Urinary bladder (tissue), 4 donors: ENCODE results near the gene TAF15. TPM values are rescaled to one million over a fixed set of nuclear protein-coding genes. Genes with fewer than 3 reads are reported as not detected.

ENCODE experiments used
- DNase-seq: peaks from one replicate; pipeline ENCODE4 v3.0.0-alpha.2; 2015; ENCODE audit errors: extremely low spot score
- H3K27ac ChIP-seq: one replicate; pipeline ENCODE4 v1.5.1; 2013; ENCODE audit warnings: low read depth, mild to moderate bottlenecking, moderate library complexity
- H3K36me3 ChIP-seq: one replicate; pipeline ENCODE4 v1.6.1; 2013; ENCODE audit warnings: mild to moderate bottlenecking, moderate library complexity; ENCODE audit not compliant: insufficient read depth
- H3K4me1 ChIP-seq: one replicate; pipeline ENCODE4 v1.6.1; 2013; ENCODE audit warnings: mild to moderate bottlenecking, moderate library complexity; ENCODE audit not compliant: insufficient read depth
- H3K4me3 ChIP-seq: one replicate; pipeline ENCODE4 v1.5.1; 2013; ENCODE audit warnings: low read depth, low read length
- WGBS: extraction: QIAGEN DNeasy Blood & Tissue Kit; methylation state at CpG from one replicate; pipeline ENCODE4 v1.1.7; 2013; 5-methylcytosine and 5-hydroxymethylcytosine counted together
- polyA plus RNA-seq: library from polyadenylated mRNA; stranded (reverse); fragments of 200-250 nt; gene quantifications from one replicate; pipeline ENCODE4 v1.2.3, GENCODE V29; 2013
- total RNA-seq: library from RNA; depleted of rRNA; stranded (reverse); fragments of >200 nt; gene quantifications from one replicate; pipeline ENCODE4 v1.2.3, GENCODE V29; 2014
- donor health status: healthy with polysubstance abuse.
- donor health status: healthy.

Gene TAF15
- 129 TPM for total RNA-seq
- 134 TPM for polyA plus RNA-seq

DNA sequence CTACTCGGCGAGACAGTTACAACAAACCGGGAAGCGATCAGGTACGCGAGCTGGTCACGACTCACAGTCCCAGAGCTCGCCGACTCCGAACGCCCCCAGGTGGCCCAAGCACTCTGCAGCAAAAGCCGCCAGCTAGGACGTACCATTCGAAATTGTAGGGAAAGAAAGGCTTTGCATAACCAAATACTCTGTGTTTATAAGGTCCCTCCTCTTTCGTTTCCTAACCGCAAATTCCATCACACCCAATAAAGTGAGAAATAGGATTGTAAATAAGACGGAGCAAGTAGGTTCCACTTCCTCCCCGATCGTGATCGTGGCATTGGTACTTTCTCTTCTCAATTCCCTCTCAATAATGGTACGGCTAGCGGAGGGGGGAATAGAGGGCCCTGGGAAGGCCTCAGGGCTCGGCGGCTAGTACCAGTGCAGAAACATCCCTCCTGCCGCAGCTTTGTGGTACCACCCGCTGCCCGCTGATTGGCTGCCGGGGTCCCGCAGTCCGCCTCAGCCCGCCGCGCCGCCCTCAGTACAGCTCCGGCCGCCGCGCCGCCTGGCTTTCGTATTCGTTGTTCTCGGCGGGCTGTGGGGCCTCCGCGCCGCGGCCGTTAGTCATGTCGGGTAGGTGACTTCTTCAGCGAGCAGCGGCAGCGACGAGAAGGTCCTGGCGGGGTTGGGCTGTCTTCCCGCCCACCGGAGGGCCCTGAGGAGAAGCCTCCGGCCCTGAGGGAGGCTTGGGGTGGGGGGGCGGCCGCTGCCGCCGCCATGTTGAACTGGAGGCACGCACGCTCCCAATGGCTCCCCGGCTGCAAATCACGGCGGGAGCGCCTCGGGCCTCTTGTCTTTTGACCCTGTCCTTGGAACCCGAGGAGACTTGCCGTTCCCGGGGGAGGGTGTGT, at the start of gene TAF15:
Gene TAF15, plus strand, starts transcription at position 523 of the 893 bp plus-strand sequence. Its CDS starts 86 bp downstream, at position 609.
- WGBS = under 1% methylated on average over 71 of the region's 71 CpGs
- DNase-seq = peak; percentile 95
- Histone ChIP-seq H3K4me3 (peak within 1 kb of the TSS; percentile 65), H3K27ac (peak within 1 kb of the TSS; percentile 98), H3K4me1 (no peaks in the 10 kb centered on the region), H3K36me3 (no peaks in the 10 kb centered on the region)

DNA sequence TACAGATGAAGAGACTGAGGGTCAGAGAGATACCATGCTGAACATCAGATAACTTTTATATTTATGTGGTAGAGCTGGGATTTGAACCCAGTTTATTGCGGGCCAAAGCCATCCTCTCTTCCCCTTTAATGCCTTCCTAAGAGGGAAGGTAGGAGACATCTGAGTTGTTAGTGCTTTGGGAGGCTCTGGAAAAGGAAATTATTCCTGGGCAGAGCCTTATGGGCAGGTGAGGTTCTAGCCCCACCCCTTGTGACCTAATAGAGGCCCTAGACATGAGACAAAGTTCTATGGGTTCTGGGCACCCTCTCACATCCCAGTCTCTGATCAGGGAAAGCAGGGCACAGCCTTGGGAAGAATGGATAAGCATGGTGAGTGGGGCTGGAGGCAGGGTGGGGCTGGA, 48.7 kb upstream of the TAF15 start, which contains the start of gene C17orf50:
Gene C17orf50, plus strand, starts transcription at position 301 of the 400 bp plus-strand sequence. Its CDS starts 55 bp downstream, at position 356.
- Histone ChIP-seq H3K27ac (no peak within 1 kb of the TSS), H3K4me3 (no peak within 1 kb of the TSS), H3K36me3 (no peaks in the 10 kb centered on the region), H3K4me1 (no peaks in the 10 kb centered on the region)
- no peak for DNase-seq
- 100% methylated on average over 1 of the region's 1 CpG for WGBS

DNA sequence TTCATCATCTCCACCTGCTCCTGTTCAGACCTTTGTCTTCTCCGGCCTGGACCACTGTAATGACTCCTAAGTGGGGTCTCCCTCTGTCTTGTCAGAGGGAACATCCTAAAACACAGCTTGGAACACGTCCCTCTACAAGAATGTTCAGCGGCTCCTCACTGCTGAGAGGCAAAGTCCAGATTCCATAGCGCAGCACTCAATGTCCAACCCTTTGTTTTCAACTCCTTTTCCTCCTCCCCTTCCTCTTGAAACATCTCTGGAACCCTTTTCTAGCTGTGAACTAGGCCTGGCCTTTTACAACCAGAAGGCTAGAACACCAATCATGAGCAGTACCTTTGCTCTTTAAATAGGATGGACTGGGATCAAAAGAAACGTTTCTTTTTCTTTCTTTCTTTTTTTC, 47.7 kb upstream of the TAF15 start:
- H3K36me3 ChIP-seq = no peaks in the 10 kb centered on the region
- 84% methylated on average over 5 of the region's 5 CpGs for WGBS
- H3K27ac ChIP-seq = no peak overlapping the region
- no peaks in the 10 kb centered on the region for H3K4me1 ChIP-seq
- DNase-seq = no peak
- H3K4me3 ChIP-seq = no peak overlapping the region

DNA sequence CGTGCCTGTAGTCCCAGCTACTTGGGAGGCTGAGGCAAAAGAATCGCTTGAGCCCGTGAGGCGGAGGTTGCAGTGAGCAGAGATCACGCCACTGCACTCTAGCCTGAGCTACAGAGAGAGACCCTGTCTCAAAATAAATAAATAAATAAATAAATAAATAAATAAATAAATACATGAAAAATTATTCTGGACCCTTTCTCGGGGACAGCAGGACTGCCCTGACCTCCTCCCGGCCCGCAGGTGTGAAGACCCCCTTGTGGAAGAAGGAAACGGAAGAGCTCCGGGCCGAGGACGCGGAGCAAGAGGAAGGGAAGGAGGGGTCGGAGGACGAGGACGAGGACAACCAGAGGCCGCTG, 45.5 kb upstream of the TAF15 start:
- peak overlapping the region; percentile 44 for H3K4me3 ChIP-seq
- WGBS = 35% methylated on average over 17 of the region's 17 CpGs
- H3K27ac ChIP-seq = no peak overlapping the region
- H3K36me3 ChIP-seq = no peaks in the 10 kb centered on the region
- no peaks in the 10 kb centered on the region for H3K4me1 ChIP-seq
- no peak for DNase-seq

DNA sequence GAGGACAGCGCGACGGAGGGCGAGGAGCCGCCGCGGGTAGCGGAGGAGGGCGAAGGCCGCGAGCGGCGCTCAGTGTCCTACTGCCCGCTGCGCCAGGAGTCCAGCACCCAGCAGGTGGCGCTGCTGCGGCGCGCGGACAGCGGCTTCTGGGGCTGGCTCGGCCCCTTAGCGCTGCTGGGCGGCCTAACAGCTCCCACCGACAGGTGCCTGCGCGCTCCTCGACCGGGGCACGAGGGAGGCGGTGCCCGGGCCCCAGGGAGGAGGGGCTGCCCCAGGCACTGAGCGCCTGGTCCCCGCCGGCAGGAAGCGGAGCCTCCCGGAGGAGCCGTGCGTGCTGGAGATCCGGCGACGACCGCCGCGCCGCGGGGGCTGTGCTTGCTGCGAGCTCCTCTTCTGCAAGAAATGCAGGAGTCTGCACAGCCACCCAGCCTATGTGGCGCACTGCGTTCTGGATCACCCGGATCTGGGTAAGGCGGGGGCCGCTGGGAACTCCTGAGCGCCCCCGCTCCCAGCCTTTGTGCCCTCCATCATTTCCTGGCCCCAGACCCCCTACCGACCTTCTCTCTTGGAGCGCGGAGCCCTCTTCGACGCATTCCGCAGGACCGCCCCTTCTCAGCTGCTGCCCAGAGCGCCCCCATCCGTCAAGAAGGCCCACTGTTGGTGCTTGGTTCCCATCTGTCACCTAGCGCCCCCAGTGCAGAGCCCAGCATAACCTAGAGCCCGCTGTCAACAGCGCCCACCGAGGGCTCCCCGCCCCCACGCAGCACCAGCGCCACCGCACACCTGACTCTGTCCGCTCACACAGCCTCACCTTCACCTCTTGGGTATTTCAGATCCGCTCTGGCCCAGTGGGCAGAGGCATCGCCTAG, 44.9 kb upstream of the TAF15 start:
- no peak overlapping the region for H3K27ac ChIP-seq
- 7% methylated on average over 75 of the region's 75 CpGs for WGBS
- no peak for DNase-seq

DNA sequence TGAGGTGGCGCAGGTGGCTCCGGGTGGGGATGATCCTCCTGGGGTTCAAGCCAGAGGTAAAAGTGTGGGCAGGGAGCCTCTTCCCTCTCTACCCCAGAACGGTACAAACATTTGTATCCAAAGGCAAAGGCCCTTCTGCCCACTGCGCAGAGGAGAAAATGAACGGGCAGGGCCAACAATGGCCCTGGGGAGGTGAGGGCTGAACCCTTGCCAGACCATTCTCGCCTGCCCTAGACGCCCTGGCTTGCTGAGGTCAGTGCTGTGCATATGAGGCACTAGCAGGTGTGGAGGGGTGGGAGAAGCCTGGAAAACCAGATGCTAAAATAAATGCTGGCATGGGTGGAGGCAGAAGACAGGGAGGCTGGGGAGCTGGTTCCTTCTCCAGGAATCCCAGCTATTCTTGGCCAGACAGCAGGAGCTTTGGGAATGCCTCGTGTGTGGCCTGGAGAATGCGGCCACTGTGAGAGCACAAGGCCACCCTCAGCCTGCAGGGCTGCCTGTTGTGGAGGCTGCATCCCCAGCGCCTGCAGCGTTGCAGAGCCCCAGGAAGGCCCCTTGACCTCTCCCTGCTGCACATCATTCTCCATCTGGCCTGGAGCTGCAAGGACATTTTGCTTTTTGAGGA, 44.1 kb upstream of the TAF15 start:
- no peak overlapping the region for H3K4me3 ChIP-seq
- H3K27ac ChIP-seq = no peak overlapping the region
- WGBS = 64% methylated on average over 11 of the region's 11 CpGs
- DNase-seq = no peak
- no peaks in the 10 kb centered on the region for H3K4me1 ChIP-seq
- H3K36me3 ChIP-seq = no peaks in the 10 kb centered on the region

More for the DNA sequence above, 44.9 kb upstream of the TAF15 start:
- peak overlapping the region; percentile 44 for H3K4me3 ChIP-seq
- H3K4me1 ChIP-seq = no peaks in the 10 kb centered on the region
- H3K36me3 ChIP-seq = no peaks in the 10 kb centered on the region

DNA sequence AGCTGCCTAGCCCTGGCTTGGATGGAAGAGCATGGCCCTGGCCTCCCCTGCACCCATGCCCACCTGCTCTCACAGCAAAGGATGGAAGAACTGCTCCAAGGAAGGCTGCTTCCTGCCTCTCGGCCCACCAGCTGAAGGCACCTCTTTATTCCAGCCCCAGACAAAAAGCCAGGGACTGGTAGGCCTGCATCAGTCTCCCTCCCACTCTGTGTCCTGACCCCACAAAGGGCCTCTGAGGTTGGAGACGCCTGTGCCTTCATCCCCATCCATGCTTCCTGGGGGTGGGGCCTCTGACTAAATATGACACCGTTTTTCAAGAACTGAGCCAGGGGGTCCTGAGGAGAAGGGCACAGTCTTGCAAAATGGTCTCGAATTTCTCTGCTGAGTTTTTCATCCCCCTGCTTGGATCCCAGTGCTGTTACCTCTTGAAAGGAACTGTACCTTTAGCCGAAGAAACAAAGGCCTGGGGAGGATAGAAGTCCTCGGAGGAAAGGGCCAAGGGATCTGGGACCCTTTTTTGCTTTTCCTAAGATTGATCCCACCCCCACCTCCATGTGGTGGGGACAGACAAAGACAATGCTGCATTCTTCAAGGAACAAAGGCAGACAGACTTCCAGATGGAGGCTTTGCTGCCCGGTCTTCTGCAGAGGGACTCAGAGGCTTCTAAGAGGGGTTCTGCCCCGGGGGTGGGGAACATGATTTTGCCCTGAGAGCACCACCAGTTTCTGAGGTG, 43.4 kb upstream of the TAF15 start:
- no peak overlapping the region for H3K27ac ChIP-seq

DNA sequence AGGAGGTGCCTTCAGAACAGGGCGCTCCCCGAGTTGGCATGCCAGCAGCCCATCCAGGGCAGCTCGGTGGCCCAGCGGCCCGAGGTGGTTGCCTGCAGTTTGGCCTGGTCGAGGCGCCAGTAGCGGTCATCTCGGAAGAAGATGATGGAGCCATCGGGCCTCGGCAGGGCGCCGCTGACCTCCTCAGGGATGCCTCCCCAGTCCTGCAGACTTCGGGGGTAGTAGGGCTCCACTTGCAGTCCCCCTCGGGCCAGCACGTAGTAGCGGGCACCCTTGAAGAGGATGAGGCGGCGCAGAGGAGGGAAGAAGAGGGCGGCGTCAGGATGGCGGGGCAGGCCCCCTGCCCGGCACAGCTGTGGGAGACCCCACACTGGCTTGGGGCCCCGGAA, 42.8 kb upstream of the TAF15 start:
- Histone ChIP-seq H3K27ac (no peak overlapping the region), H3K4me1 (no peaks in the 10 kb centered on the region), H3K4me3 (no peak overlapping the region), H3K36me3 (no peaks in the 10 kb centered on the region)
- WGBS = 92% methylated on average over 24 of the region's 24 CpGs
- no peak for DNase-seq

More for the DNA sequence above, 43.4 kb upstream of the TAF15 start:
- Histone ChIP-seq H3K4me3 (no peak overlapping the region), H3K36me3 (no peaks in the 10 kb centered on the region), H3K4me1 (no peaks in the 10 kb centered on the region)
- WGBS = 80% methylated on average over 8 of the region's 8 CpGs
- no peak for DNase-seq

DNA sequence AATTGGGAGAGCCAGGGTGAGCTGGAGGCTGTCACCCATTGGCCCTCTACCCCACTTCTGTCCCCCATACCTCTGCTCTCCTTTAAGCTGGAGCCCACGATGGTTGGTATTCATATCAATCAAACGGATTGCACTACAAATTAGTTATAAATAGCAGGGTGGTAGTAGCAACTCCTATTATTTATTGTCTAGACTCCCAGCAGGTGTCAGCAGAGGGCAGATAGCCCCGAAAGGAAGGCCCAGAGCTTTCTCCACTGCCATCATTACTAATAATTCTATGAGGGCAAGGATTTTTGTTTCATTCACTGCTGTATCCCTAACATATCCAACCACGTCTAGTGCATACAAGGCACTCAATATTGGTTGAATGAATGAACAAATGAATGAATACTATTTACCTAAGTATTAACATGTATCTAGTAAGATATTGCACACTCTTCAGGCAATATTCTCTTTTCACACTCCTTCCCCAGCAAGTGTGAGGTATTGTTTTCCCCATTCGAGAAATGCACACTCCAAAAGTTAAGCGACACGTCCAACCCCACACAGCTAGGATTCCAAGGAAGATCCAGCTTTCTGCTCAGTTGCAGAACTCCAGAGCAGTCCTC, 42.3 kb upstream of the TAF15 start:
- Histone ChIP-seq H3K4me3 (no peak overlapping the region), H3K4me1 (no peaks in the 10 kb centered on the region), H3K36me3 (no peaks in the 10 kb centered on the region), H3K27ac (no peak overlapping the region)
- 50% methylated on average over 7 of the region's 7 CpGs for WGBS
- no peak for DNase-seq

DNA sequence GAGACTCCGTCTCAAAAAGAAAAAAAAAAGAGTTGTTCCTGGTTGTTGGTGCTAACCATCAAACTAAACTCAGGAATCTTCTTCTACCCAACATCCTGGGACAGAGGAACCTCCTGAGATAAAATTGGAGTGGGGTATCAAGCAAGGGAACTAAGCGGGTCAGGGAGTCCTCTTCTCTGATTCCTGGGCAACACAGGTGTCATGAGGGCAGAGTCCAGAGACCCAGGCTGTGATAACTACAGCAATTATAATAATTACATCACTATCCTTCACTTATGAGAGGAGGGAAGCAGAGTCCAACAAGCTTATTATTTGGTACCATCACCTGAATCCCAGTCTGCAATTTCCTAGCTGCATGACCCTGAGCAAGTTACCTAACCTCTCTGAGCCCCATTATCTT, 40.5 kb upstream of the TAF15 start:
- WGBS = 95% methylated on average over 2 of the region's 2 CpGs
- Histone ChIP-seq H3K36me3 (no peaks in the 10 kb centered on the region), H3K4me3 (no peak overlapping the region), H3K27ac (no peak overlapping the region), H3K4me1 (no peaks in the 10 kb centered on the region)
- DNase-seq = no peak

DNA sequence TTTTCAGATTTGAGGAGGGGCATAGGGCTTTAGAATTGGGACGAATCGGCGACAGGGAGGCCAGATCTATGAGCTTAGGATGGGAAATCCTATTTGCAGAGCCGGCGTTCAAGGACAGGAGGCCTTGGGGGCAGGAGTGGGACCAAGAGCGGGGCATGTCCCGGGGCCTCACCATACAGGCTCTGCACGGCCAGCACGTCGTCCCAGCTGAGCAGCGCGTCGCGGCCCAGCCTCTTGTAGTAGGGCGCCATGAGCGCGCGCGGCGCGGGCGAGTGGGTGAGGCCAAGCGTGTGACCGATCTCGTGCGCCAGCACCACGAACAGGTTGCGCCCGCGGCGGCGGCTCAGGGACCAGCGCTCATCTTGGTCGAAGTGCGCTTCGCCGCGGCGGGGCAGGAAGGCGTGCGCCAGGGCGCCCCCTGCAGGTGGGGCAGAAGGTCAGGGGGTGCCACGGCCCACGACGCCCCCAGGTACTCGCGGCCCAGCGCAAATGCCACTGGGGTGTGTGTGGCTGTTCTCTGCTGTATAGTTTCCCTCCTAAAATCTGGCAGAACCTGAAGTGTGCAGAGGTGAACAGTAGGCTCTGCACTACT, 39.3 kb upstream of the TAF15 start:
- no peaks in the 10 kb centered on the region for H3K4me1 ChIP-seq
- no peak for DNase-seq

DNA sequence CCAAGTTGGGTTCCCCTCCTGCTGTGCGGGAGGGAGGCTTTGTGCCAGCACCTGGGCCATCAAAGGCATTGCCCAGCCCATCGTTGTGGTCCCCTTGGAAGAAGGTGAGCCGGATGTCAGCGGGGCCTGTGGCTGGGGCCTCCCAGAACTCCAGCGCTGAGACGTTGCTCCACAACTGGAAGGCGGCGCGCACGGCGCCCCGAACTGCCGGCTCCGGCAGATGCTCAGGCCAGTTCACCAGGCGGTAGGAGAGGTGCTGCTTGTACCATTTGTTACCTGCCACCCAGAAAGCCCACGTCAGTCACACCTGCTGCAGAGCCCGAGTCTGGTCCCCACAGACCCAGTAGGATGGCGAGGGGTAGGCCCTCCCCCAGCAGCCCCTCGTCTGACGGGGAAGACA, 36.2 kb upstream of the TAF15 start:
- Histone ChIP-seq H3K27ac (no peak overlapping the region), H3K36me3 (no peaks in the 10 kb centered on the region), H3K4me3 (no peak overlapping the region), H3K4me1 (no peaks in the 10 kb centered on the region)
- DNase-seq = no peak
- WGBS = 84% methylated on average over 20 of the region's 20 CpGs

More for the DNA sequence above, 39.3 kb upstream of the TAF15 start:
- WGBS = 95% methylated on average over 48 of the region's 48 CpGs
- Histone ChIP-seq H3K36me3 (no peaks in the 10 kb centered on the region), H3K27ac (no peak overlapping the region), H3K4me3 (no peak overlapping the region)
